NCI-H1436 (cell line): ENCODE measurements around the gene NPIPB12.
"Not testable (repeated sequence)": the region's sequence is repeated elsewhere in the genome, so short reads cannot be mapped to it uniquely, and the experiment has no call there.

ENCODE experiments used
- DNase-seq: peaks from one replicate; lab custom pipeline; 2025; lab: John Stamatoyannopoulos, UW

The NPIPB12 gene

DNA sequence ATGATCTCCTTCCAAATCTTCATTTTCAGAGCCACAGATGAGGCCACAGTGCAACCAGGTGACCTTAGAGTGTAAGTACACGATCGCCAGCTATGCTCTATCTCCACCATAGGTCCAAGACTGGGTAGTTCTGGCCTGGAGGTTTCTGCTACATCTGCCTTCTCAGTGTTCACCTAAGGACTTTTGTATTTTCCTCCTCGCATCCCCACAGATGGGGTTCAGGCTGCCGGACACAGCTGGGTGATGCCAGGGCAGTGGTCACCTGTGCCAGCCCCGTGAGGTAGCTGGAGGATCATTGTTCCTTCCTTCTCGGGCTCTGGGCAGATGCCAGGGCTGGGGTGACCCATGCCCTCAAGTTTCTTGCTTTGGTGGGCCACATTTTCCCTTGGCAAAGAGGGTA is at the start of gene NPIPB12:
NPIPB12 (minus strand) TSS at position 101 of the 400 bp plus-strand sequence.
- not testable (repeated sequence) for DNase-seq

DNA sequence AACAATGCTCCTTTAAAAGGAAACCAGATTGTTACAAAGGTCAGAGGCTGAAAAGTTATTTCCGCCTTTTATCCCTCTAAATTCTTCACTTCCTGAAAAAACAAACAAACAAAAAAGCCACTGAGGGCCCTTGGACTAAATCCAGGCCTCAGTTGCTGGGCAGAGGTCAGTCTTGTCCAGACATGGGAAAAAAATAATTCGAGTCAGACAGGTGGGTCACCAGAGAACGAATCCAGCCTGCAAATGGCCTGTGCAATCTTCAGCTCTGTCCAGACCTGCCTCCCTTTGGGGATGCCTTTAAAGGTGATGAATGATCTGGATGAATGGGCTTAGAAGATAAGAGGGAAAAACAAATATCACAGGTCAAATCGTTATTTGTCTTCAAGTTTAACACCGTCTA is 15.3 kb upstream of the NPIPB12 start:
- not testable (repeated sequence) for DNase-seq

DNA sequence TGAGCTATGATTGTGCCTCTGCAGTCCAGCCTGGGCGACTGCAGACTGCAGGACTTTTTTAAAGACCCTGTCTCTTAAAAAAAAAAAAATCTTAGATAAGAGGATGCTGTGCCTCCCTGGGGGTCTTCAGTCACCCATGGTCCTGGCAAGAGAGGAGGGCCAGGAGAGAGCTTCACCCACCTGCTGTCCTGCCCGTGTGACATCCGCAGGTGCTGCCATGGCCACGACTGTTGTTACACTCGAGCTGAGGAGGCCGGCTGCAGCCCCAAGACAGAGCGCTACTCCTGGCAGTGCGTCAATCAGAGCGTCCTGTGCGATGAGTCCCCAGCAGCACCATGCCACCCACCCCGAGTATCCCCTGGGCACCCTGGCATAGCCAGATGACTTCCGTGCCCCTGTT is 23.9 kb downstream of the NPIPB12 start:
- DNase-seq = not testable (repeated sequence)

DNA sequence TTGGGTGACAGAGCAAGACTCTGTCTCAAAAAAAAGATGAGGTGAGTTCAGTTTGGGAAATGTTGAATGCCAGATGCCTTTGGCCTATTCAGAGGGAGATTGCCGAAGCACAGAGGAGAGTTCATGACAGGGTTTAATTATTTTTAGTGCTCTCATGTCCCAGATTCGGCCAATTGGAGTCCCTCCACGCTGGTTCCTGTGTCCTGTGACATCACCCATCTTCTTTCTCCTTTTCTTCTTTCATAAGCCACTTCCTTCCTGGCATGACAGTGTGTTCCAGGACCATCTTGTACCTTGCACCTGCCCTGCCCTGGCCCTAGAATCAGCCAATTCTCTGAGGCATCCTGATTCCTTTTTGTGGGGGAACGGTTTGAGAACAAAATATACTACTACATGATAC is 34.1 kb downstream of the NPIPB12 start:
- not testable (repeated sequence) for DNase-seq

DNA sequence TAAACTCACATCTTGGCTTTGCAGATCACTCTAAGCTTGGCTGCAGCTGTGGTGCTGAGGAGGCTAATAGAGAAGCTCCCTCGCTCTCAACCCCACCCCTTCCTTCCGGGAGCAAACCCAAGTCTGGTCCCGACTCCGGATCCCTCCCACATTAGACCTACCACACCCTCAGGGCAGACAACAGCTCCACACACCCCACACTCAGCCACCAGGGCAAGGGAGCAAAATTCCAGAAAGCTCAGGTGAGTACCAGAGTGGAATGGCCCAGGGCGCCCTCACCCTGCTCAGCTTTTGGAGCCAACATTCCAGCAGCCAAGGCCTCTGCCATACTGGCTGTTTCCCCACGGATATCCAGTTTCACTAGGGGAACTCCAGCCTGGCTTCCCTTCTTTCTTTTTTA is 36.5 kb downstream of the NPIPB12 start:
- DNase-seq = not testable (repeated sequence)

DNA sequence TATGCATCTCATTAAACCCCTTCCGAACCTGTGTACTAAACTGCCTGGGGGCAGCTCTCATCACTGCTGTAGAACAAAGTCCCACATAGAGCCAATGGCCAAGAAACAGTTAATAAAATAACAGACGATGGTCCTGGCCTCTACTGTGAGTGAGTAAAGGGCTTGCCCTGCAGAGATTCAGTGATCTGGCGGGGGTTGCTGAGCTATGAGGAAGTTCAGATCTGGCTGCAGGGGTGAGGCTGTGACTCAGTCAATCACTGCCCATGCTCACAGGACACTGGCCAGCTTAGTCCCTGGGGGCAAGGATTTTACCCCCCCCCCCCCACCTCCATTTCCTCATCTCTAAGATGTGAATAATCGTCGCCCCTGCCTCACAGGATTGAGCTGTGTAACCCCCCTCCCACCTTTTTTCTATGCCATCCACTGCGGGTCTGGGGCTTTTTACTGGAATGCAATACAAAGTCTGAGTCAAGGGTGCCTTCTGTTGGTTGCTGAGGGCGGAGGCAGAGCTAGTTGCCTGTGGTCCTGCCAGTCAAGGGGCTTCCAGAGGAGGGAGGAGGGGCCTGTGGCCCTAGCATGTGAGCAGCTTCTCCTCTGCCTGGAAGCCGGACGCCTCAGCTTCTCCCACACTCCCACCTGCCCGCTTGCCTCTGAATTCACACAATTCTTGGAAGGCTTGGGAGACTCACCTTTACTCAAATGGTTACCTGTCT is 38.4 kb downstream of the NPIPB12 start:
- not testable (repeated sequence) for DNase-seq

DNA sequence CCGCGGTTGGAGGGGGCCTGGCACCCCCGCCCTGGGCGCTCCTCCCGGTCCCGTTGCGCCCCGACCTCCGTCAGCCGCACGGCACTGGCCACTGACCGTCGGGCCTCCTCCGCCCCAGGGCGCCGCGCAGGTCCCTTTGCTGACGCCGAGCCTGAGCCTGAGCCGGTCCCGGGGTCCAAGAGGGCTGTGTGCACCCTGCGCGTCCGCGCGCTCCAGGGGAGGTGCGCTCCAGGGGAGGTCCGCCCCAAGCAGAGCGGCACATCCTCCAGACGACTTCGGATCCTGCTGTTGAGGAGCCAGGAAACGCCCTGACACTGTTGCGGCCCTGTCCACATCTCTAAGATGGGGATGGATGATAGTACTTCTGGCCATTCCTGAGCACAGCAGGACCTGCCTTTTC is 39.3 kb downstream of the NPIPB12 start:
- DNase-seq = not testable (repeated sequence)

DNA sequence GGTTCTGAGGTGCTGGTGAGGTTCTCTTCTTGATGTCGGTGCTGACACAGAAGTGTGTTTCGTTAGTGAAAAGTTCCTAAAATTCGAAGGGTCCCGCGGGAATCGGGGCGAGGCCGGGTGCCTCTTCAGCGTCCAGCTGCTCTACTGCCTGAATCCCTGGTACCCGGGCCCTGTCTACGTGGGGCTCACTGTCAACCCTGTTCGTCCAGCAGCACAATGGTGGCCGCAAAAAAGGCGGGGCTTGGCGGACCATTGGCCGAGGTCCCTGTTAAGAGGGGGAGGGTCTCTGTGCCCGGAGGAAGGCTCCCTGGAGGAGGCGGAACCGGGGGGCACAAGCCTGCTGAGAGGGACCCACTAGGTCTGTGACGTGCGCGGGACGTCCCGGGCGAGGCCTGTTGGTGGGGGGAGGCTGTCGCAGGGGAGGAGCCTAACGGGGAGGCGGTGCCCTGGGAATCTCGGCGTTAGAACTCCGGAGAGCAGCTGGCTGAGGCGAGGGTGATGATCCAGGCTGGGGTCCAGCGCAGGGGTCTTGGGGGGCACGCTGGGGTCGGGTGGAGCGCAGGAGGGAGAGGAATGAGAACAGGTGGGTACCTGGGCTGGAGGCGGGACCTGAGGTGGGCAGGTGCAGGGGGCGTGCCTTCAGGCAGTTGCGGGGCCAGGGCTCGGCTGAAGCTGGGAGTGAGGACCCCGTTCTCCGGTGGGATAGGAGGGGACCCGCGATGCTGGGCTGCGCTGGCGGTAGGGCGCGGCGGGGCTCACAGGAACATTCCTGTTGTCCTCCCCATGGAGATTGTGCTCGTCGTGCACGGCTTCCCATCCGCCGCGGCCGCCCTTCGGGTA is 40.0 kb downstream of the NPIPB12 start:
- not testable (repeated sequence) for DNase-seq

DNA sequence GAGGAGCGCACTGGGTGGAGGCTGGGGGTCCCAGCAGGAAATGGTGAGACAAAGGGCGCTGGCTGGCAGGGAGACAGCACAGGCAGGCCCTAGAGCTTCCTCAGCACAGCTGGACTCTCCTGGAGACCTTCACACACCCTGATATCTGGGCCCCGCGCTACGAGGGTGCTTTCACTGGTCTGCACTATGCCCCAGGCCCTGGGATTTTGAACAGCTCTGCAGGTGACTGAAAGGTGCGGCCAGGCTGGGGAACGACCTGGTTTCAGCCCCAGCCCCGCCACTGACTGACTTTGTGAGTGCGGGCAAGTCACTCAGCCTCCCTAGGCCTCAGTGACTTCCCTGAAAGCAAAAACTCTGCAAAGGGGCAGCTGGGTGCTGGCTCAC is 45.6 kb downstream of the NPIPB12 start:
- DNase-seq = not testable (repeated sequence)

DNA sequence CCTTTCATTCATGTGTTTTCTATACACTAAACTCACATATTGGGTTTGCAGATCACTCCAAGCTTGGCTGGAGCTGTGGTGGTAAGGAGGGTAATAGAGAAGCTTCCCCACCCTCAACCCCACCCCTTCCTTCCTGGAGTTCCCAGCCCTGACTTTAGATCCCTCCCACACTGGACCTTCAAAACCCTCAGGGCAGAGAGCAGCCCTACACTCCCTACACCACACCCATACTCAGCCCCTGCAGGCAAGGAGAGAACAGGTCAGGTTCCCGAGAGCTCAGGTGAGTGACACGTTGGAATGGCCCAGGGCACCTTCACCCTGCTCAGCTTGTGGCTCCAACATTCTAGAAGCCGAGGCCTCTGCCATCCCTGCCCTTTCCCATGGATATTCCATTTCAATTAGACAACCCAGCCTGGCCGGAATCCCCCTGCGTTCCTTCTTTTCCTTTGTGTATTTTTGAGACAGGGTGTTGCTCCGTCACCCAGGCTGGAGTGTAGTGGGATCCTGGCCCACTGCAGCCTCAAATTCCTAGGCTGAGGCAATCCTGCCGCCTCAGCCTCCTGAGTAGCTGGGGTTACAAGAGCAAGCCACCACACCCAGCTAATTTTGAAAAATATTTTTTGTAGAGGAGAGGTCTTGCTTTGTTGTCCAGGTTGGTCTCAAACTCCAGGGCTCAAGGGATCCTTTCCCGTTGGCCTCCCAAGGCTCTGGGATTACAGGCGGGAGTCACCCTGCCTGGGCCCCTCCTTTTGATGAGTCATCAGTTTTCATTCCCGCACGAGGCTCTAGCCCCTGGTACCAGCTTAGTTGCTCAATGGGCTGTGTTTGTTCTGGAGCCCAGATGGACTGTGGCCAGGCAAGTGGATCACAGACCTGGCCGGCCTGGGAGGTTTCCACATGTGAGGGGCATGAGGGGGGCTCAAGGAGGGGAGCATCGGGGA is 46.2 kb downstream of the NPIPB12 start, which contains the start of gene SULT1A4:
SULT1A4 (plus strand) TSS at position 208 of the 941 bp plus-strand sequence. CDS start 1,473 bp downstream, outside the sequence.
- not testable (repeated sequence) for DNase-seq

DNA sequence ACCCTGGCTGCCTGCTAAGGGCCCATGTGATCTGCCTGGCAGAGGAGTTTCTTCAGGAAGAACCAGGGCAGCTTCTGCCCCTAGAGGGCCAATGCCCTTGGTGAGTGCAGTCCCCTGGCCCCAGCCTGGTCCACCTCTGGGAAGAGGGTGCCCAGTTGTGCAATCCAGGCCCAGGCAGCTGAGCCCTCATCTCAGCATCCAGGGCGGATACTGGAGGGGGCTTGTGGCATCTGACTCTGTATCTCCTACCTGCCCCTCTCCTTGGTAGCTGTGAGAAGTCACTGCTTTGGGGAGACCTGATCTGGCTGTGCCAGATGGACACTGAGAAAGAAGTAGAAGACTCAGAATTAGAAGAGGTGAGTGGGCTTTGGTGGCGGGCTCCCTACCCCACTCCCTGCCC is 48.5 kb downstream of the NPIPB12 start:
- not testable (repeated sequence) for DNase-seq

DNA sequence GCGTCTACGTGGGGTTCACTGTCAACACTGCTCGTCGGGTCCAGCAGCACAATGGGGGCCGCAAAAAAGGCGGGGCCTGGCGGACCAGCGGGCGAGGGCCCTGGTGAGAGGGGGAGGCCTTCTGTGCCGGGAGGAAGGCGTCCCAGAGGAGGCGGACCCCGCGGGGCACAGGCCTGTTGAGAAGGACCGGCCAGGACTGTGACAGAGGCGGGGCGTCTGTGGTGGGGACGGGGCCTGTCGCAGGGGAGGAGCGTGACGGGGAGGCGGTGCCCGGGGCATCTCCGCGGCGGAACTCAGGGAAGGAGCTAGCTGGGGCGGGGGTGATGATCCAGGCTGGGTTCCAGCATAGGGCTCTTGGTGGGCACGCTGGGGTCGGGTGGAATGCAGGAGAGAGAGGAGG is 51.4 kb downstream of the NPIPB12 start:
- DNase-seq = not testable (repeated sequence)

DNA sequence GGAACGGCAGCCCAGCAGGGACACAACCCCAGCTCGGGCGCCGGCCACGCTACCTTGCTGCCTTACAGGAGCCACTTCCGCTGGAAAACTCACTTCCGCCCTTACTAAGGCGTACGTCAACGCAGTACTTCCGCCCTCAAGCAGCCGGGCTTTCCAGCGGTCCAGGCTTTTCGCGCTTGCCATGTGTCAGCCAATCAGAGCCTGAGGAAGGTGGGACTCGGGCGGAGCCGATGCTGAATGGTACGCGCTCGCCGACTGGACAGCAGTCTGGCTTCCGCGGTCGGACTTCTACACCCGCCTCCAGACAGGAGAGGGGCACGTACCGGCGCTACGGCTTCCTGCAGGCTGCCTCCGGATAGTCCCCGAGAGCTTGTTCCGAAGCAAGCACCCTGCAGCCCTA is 51.9 kb downstream of the NPIPB12 start, which contains the start of the genes BOLA2 and SLX1B:
BOLA2 (minus strand) TSS at position 83 of the 400 bp plus-strand sequence. CDS start 98 bp downstream, outside the sequence.
SLX1B (plus strand) TSS at position 265 of the 400 bp plus-strand sequence.
- not testable (repeated sequence) for DNase-seq

DNA sequence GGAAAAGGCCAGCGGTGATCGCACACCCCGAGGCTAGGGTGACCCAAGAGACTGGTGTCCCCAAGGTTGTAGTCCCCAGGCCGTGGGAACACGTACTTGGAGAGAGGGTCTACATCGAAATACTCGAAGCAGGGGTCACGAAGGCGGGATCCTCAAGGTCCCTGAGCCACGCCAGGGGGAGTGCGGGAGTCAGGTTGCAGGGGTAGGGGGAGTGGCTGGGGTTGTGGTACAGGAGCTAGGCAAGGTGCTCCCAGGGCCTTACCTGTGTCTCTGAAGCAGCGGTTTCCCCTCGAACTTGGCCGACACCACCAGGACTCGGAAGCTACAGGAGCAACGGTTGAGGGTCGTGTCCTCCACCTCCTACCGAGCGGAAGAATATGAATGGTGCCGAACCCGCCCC is 52.5 kb downstream of the NPIPB12 start:
- not testable (repeated sequence) for DNase-seq
